ENCODE data around the gene TBXAS1.

TBXAS1 gene

GRCh38 chr7:139959718-139960117, 130.7 kb downstream of the TBXAS1 start:
- no peak overlapping the region for H3K27ac ChIP-seq
- TF ChIP-seq ZFX (IDR thresholded peaks at IDR 0.05), result no peak
- TF ChIP-seq, protein P1, sequence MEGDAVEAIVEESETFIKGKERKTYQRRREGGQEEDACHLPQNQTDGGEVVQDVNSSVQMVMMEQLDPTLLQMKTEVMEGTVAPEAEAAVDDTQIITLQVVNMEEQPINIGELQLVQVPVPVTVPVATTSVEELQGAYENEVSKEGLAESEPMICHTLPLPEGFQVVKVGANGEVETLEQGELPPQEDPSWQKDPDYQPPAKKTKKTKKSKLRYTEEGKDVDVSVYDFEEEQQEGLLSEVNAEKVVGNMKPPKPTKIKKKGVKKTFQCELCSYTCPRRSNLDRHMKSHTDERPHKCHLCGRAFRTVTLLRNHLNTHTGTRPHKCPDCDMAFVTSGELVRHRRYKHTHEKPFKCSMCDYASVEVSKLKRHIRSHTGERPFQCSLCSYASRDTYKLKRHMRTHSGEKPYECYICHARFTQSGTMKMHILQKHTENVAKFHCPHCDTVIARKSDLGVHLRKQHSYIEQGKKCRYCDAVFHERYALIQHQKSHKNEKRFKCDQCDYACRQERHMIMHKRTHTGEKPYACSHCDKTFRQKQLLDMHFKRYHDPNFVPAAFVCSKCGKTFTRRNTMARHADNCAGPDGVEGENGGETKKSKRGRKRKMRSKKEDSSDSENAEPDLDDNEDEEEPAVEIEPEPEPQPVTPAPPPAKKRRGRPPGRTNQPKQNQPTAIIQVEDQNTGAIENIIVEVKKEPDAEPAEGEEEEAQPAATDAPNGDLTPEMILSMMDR (conservative IDR thresholded peaks at IDR 0.05), result no peak

- no peak for TF ChIP-seq ZFX (IDR thresholded peaks at IDR 0.05)
- TF ChIP-seq, protein P1 (conservative IDR thresholded peaks at IDR 0.05), result no peak
- H3K27ac ChIP-seq, result no peak overlapping the region
These were observed 131.1 kb downstream of the TBXAS1 start for GRCh38 chr7:139960157-139960556.

DNA sequence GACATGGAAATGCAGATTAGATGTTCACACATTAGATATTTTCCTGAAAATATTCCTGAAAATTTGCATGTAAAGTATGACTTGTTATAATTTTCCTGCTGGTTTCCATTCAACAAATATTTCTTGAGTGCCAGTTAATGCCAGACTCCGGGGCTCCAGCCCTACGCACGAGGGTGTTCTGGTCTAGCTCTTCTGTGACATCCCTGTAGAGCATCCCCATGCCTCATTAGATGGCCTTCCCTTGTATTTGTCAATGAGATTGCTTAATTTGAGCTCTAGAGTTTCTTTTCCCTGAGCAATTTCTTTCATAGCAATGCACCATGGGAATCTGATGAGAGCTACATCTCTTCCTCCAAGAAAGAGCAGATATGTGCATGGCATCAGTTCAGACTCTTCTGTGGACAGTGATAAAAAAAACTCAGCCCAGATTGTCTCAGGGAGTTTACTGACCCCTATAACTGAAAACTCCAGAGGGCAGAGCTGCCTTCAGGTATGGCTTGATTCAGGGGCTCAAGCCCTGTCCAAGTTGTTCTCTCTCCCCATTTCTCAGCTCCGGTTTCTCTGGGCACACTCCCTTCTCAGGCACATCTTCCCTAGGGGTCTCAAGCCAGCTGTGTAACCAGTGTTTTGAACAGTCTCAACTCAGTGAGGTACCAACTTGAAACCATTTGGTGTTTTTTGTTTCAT, 137.0 kb downstream of the TBXAS1 start:
- TF ChIP-seq, protein P1 (conservative IDR thresholded peaks at IDR 0.05), result no peak
- TF ChIP-seq ZFX (IDR thresholded peaks at IDR 0.05), result no peak

GRCh38 chr7:139966949-139967348, 137.9 kb downstream of the TBXAS1 start:
- no peak overlapping the region for H3K27ac ChIP-seq
- TF ChIP-seq ZFX (IDR thresholded peaks at IDR 0.05), result no peak
- TF ChIP-seq, protein P1 (conservative IDR thresholded peaks at IDR 0.05), result no peak

More for the DNA sequence above, 137.0 kb downstream of the TBXAS1 start:
- no peak overlapping the region for H3K27ac ChIP-seq

- TF ChIP-seq, protein P1 (conservative IDR thresholded peaks at IDR 0.05), result no peak
- no peak for TF ChIP-seq ZFX (IDR thresholded peaks at IDR 0.05)
- no peak overlapping the region for H3K27ac ChIP-seq
These were observed 139.9 kb downstream of the TBXAS1 start for GRCh38 chr7:139968931-139969330.

DNA sequence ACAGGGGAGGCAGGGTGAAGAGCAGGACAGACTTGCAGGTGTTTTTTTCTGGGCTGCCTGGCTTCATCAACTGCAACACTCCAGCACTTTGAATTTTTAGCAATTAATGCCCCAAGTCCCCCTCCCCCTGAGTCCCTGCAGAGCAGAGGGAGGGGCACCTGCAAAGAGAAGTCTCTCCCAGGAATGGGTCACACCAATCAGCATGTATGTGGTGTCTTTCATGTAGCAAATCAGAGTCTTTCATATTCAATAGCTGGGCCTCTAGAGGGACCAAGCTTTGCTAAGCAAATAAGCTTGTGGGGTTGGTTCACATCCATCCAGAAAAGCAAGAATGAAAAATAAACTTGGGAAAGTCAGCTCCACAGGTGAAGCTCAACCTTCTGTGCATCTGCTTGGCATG, 143.0 kb downstream of the TBXAS1 start:
- TF ChIP-seq, protein P1 (conservative IDR thresholded peaks at IDR 0.05), result no peak
- TF ChIP-seq ZFX (IDR thresholded peaks at IDR 0.05), result no peak
- no peak overlapping the region for H3K27ac ChIP-seq

DNA sequence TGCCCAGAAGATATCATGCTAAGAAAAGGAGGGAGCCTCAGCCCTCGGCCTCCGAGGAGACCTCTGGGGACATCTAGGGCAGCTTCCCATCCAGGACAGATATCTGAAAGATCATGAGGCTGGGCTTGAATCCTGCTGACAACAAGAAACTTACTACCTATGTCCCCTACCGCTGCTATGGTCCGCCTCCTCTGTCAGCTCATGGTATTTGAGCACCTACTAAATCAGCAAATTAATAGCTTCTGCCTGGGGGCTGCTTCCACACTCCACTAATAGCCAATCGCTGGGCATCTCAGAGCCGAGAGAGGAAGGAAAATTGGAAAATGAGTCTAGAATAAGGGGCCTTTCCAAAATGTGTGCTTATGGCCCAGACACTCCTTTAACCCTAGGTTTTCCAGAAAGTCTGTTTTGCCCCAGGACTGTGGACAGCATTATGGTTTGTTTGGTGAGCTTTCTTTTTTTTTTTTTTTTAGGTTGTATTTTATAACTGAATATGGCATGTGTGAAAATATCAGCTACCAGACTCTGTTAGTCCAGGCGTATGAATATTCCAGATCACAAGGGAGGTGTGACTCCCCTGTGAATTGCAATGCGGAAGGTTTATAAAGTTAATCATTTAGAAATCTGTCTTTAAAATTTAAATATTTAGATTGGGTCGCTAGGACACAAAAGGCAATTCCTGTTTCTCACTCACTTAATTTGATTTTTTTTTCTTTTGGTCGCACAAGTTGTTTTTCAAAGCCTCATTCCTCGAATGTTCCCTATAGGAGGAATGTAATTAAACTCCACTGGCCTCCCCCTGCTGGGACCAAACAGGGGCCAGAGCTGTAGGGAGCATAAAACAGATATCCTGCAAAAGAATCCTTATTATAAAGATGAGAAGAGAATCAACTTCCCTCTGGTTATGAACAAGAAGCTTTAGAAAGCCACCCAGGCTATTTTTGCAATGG, 144.3 kb downstream of the TBXAS1 start:
- no peak overlapping the region for H3K27ac ChIP-seq
- no peak for TF ChIP-seq ZFX (IDR thresholded peaks at IDR 0.05)
